ENCODE data around the gene CAMTA1. TPM values are rescaled to one million over a fixed set of nuclear protein-coding genes. Genes with fewer than 3 reads are reported as not detected.

CAMTA1 gene
- total RNA-seq, 1 experiment from 2014 or later: 60.0 TPM

GRCh38 chr1:7422561-7422960 lies 637.3 kb downstream of the CAMTA1 start:
- Mint-ChIP-seq H3K4me3 (ENCODE audit: unreplicated experiment) (no peak overlapping the region), H3K9me3 (ENCODE audit: unreplicated experiment) (no peaks in the 10 kb centered on the region), H3K36me3 (ENCODE audit: insufficient read depth, unreplicated experiment) (no peaks in the 10 kb centered on the region), H3K4me1 (ENCODE audit: low read depth, unreplicated experiment) (no peaks in the 10 kb centered on the region), H3K27me3 (ENCODE audit: insufficient read depth, unreplicated experiment) (peaks cover 4% of the 10 kb centered on the region), H3K27ac (ENCODE audit: unreplicated experiment) (no peak overlapping the region)
- no TSS peak for BruUV-seq (replicated peaks)
- peak in 1 of 2 experiments; percentile 8 for DNase-seq
- TF ChIP-seq CTCF (IDR thresholded peaks at IDR 0.05; ENCODE audit: insufficient read depth in 1 of 2, low read depth in 1 of 2, low read length in 1 of 2, severe bottlenecking in 1 of 2, unreplicated experiment in 1 of 2): no peak
- Histone ChIP-seq H3K9me3 (no peaks in the 10 kb centered on the region), H3K36me3 (ENCODE audit: control insufficient read depth, insufficient read depth, low read length) (no peaks in the 10 kb centered on the region), H3K4me1 (no peaks in the 10 kb centered on the region), H3K4me3 (ENCODE audit: low read depth, low read length) (no peak overlapping the region), H3K27me3 (replicated peaks; ENCODE audit: control insufficient read depth, insufficient read depth, low read length) (no peaks in the 10 kb centered on the region)
- CTCF ChIA-PET: no interaction called here
- intact Hi-C loops (cut with micrococcal nuclease; ENCODE audit: unreplicated experiment): no loop called here
- POLR2A ChIA-PET: no interaction called here

GRCh38 chr1:7422966-7423365 lies 637.7 kb downstream of the CAMTA1 start:
- Histone ChIP-seq H3K36me3 (ENCODE audit: control insufficient read depth, insufficient read depth, low read length) (no peaks in the 10 kb centered on the region), H3K4me1 (no peaks in the 10 kb centered on the region), H3K4me3 (ENCODE audit: low read depth, low read length) (no peak overlapping the region), H3K27me3 (replicated peaks; ENCODE audit: control insufficient read depth, insufficient read depth, low read length) (no peaks in the 10 kb centered on the region), H3K9me3 (no peaks in the 10 kb centered on the region)
- peaks cover 4% of the 10 kb centered on the region for H3K27me3 Mint-ChIP-seq (ENCODE audit: insufficient read depth, unreplicated experiment)
- no peaks in the 10 kb centered on the region for H3K9me3 Mint-ChIP-seq (ENCODE audit: unreplicated experiment)
- BruUV-seq (replicated peaks): no TSS peak
- no peak overlapping the region for H3K4me3 Mint-ChIP-seq (ENCODE audit: unreplicated experiment)
- no peak for TF ChIP-seq CTCF (IDR thresholded peaks at IDR 0.05; ENCODE audit: insufficient read depth in 1 of 2, low read depth in 1 of 2, low read length in 1 of 2, severe bottlenecking in 1 of 2, unreplicated experiment in 1 of 2)
- H3K4me1 Mint-ChIP-seq (ENCODE audit: low read depth, unreplicated experiment): no peaks in the 10 kb centered on the region
- no peaks in the 10 kb centered on the region for H3K36me3 Mint-ChIP-seq (ENCODE audit: insufficient read depth, unreplicated experiment)
- no peak overlapping the region for H3K27ac Mint-ChIP-seq (ENCODE audit: unreplicated experiment)
- CTCF ChIA-PET: no interaction called here
- DNase-seq: peak in 1 of 2 experiments; percentile 3
- POLR2A ChIA-PET: no interaction called here
- intact Hi-C loops (cut with micrococcal nuclease; ENCODE audit: unreplicated experiment): no loop called here

- H3K27ac Mint-ChIP-seq (ENCODE audit: unreplicated experiment): no peak overlapping the region
- Histone ChIP-seq H3K9me3 (no peaks in the 10 kb centered on the region), H3K4me3 (ENCODE audit: low read depth, low read length) (no peak overlapping the region), H3K36me3 (ENCODE audit: control insufficient read depth, insufficient read depth, low read length) (no peaks in the 10 kb centered on the region), H3K4me1 (no peaks in the 10 kb centered on the region), H3K27me3 (replicated peaks; ENCODE audit: control insufficient read depth, insufficient read depth, low read length) (no peaks in the 10 kb centered on the region)
- BruUV-seq (replicated peaks): no TSS peak
- ChIA-PET CTCF (no interaction called here), POLR2A (no interaction called here)
- H3K27me3 Mint-ChIP-seq (ENCODE audit: insufficient read depth, unreplicated experiment): no peaks in the 10 kb centered on the region
- no peak for TF ChIP-seq CTCF (IDR thresholded peaks at IDR 0.05; ENCODE audit: insufficient read depth in 1 of 2, low read depth in 1 of 2, low read length in 1 of 2, severe bottlenecking in 1 of 2, unreplicated experiment in 1 of 2)
- H3K4me1 Mint-ChIP-seq (ENCODE audit: low read depth, unreplicated experiment): no peaks in the 10 kb centered on the region
- no peaks in the 10 kb centered on the region for H3K9me3 Mint-ChIP-seq (ENCODE audit: unreplicated experiment)
- intact Hi-C loops (cut with micrococcal nuclease; ENCODE audit: unreplicated experiment): no loop called here
- no peak overlapping the region for H3K4me3 Mint-ChIP-seq (ENCODE audit: unreplicated experiment)
- no peaks in the 10 kb centered on the region for H3K36me3 Mint-ChIP-seq (ENCODE audit: insufficient read depth, unreplicated experiment)
- DNase-seq: peak in 1 of 2 experiments; percentile 19
These were observed 639.2 kb downstream of the CAMTA1 start for GRCh38 chr1:7424352-7424890.
